ENCODE data around the gene FAM193B. TPM values are rescaled to one million over a fixed set of nuclear protein-coding genes. Genes with fewer than 3 reads are reported as not detected.

Gene FAM193B
- polyA plus RNA-seq, 1 of the 3 experiments (the other 2 are of a cell fraction), result 48.1 TPM

GRCh38 chr5:177601577-177602457, 47.5 kb upstream of the FAM193B start:
- peaks cover 3 to 19% of the 10 kb centered on the region in 2 experiments; a peak in 1 of 4 replicates for H3K4me1 ChIP-seq (ENCODE audit: control insufficient read depth in 1 of 2, insufficient read depth in 2 of 2, low read depth in 1 of 2, low read length in 1 of 2)
- no peaks in the 10 kb centered on the region for H4K20me1 ChIP-seq (ENCODE audit: insufficient read depth)
- peaks cover 11% of the 10 kb centered on the region for H3F3A ChIP-seq (replicated peaks; ENCODE audit: insufficient read depth)
- H3K27me3 ChIP-seq (ENCODE audit: insufficient read depth), result no peaks in the 10 kb centered on the region
- no peak overlapping the region for H2AFZ ChIP-seq (ENCODE audit: low read depth)
- POLR2A ChIA-PET, result interaction anchor here (0.9 kb wide), 1 partner anchor 9 kb away, joined by 4 read pairs; no protein-coding TSS in a partner anchor
- no peaks in the 10 kb centered on the region for H3K9me3 ChIP-seq
- H3K9ac ChIP-seq, result no peak overlapping the region
- H3K79me2 ChIP-seq (ENCODE audit: insufficient read depth), result peaks cover 19% of the 10 kb centered on the region
- H3K36me3 ChIP-seq (replicated peaks in 1 of 2; ENCODE audit: control insufficient read depth in 1 of 2, insufficient read depth in 2 of 2, low read length in 1 of 2), result peaks cover 4 to 5% of the 10 kb centered on the region in 2 experiments
- 81% methylated on average over 9 of the region's 13 CpGs for WGBS (ENCODE audit: low lambda C conversion rate)
- no peaks in the 10 kb centered on the region for H3K9me2 ChIP-seq
- DNase-seq, result no peak
- H3K4me3 ChIP-seq (ENCODE audit: low read depth in 2 of 2, low read length in 1 of 2), result no peak overlapping the region
- CTCF ChIA-PET, result interaction anchor here (0.9 kb wide), 1 partner anchor 13 kb away, joined by 3 read pairs; no protein-coding TSS in a partner anchor
- TF ChIP-seq SMC3 (IDR thresholded peaks at IDR 0.05; ENCODE audit: low read depth, low read length), result 0 out of 2 replicates have a peak, but pooled peaks have one; percentile 12
- TF ChIP-seq REST (IDR thresholded peaks at IDR 0.05; ENCODE audit: low read depth, low read length), result no peak
- peak; percentile 28; the same call in 1 of the 2 replicates for TF ChIP-seq RAD21 (IDR thresholded peaks at IDR 0.05; ENCODE audit: low read length)
- no peak overlapping the region for H3K27ac ChIP-seq (ENCODE audit: low read depth in 2 of 2, low read length in 1 of 2)
- H3K4me2 ChIP-seq, result peak overlapping the region; percentile 88; the same call in 1 of the 2 replicates

DNA sequence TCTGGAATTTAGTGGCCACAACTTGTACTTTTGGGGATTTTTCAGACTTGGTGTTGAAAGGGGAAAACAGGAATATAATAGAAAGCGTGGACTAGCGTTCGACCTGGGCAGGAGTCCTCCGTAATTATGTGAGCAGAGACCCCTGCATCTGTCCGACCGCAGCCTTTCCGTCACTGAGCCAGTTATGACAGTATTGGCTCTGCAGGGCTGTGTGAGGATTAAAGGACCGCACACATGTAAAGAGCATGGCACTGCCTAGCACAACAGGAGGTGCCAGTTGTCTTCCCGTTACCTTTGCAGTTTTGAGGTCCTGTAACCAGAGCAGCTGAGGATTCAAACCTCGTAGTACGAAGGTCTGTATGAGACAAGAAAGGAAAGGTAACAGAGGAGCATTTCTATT, 46.8 kb upstream of the FAM193B start:
- Histone ChIP-seq H2AFZ (ENCODE audit: low read depth) (no peak overlapping the region), H3K4me2 (peak overlapping the region; percentile 88), H3K27me3 (ENCODE audit: insufficient read depth) (no peaks in the 10 kb centered on the region), H3K9ac (no peak overlapping the region; the same call in 1 of the 2 replicates), H3K9me3 (no peaks in the 10 kb centered on the region), H3K27ac (ENCODE audit: low read depth in 2 of 2, low read length in 1 of 2) (0 out of 4 replicates have a peak overlapping the region, but pooled peaks of 1 of the 2 experiments have one; percentile 69), H3K79me2 (ENCODE audit: insufficient read depth) (peaks cover 19% of the 10 kb centered on the region), H3K4me1 (ENCODE audit: control insufficient read depth in 1 of 2, insufficient read depth in 2 of 2, low read depth in 1 of 2, low read length in 1 of 2) (peaks cover 3 to 19% of the 10 kb centered on the region in 2 experiments; a peak in 1 of 4 replicates), H3K36me3 (replicated peaks in 1 of 2; ENCODE audit: control insufficient read depth in 1 of 2, insufficient read depth in 2 of 2, low read length in 1 of 2) (peaks cover 10% of the 10 kb centered on the region in 2 experiments), H3K9me2 (no peaks in the 10 kb centered on the region), H3K4me3 (ENCODE audit: low read depth in 2 of 2, low read length in 1 of 2) (peak overlapping the region; percentile 81 to 87), H3F3A (replicated peaks; ENCODE audit: insufficient read depth) (peaks cover 17% of the 10 kb centered on the region), H4K20me1 (ENCODE audit: insufficient read depth) (no peaks in the 10 kb centered on the region)
- ChIA-PET POLR2A (interaction anchor here (0.9 kb wide), 1 partner anchor 9 kb away, joined by 4 read pairs; no protein-coding TSS in a partner anchor), CTCF (interaction anchor here (0.9 kb wide), 1 partner anchor 14 kb away, joined by 3 read pairs; no protein-coding TSS in a partner anchor)
- DNase-seq, result no peak
- WGBS (ENCODE audit: low lambda C conversion rate), result 92% methylated on average over 11 of the region's 11 CpGs
- TF ChIP-seq IRF3 (IDR thresholded peaks at IDR 0.05; ENCODE audit: low read depth, low read length), result no peak
- no peak for TF ChIP-seq SMC3 (IDR thresholded peaks at IDR 0.05; ENCODE audit: low read depth, low read length)
- TF ChIP-seq FOSL2 (IDR thresholded peaks at IDR 0.05; ENCODE audit: borderline replicate concordance, low read depth), result no peak
- no peak for TF ChIP-seq MXI1 (IDR thresholded peaks at IDR 0.05; ENCODE audit: low read depth, low read length)
- no peak for TF ChIP-seq ELF1 (IDR thresholded peaks at IDR 0.05)
- no peak for TF ChIP-seq EZH2phosphoT487 (IDR thresholded peaks at IDR 0.05; ENCODE audit: borderline replicate concordance, low read depth)
- TF ChIP-seq, protein P1, sequence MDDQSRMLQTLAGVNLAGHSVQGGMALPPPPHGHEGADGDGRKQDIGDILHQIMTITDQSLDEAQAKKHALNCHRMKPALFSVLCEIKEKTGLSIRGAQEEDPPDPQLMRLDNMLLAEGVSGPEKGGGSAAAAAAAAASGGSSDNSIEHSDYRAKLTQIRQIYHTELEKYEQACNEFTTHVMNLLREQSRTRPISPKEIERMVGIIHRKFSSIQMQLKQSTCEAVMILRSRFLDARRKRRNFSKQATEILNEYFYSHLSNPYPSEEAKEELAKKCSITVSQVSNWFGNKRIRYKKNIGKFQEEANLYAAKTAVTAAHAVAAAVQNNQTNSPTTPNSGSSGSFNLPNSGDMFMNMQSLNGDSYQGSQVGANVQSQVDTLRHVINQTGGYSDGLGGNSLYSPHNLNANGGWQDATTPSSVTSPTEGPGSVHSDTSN (IDR thresholded peaks at IDR 0.05), result no peak
- TF ChIP-seq GABPA (IDR thresholded peaks at IDR 0.05; ENCODE audit: low read depth), result no peak
- TF ChIP-seq, protein P2, sequence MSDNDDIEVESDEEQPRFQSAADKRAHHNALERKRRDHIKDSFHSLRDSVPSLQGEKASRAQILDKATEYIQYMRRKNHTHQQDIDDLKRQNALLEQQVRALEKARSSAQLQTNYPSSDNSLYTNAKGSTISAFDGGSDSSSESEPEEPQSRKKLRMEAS (IDR thresholded peaks at IDR 0.05; ENCODE audit: low read depth), result no peak
- TF ChIP-seq FOXM1 (IDR thresholded peaks at IDR 0.05; ENCODE audit: low read depth), result no peak
- TF ChIP-seq REST (IDR thresholded peaks at IDR 0.05; ENCODE audit: low read depth, low read length), result no peak
- TF ChIP-seq NRF1 (IDR thresholded peaks at IDR 0.05; ENCODE audit: low read depth, low read length), result no peak
